ENCODE results near the gene DPP4. TPM values are rescaled to one million over a fixed set of nuclear protein-coding genes. Genes with fewer than 3 reads are reported as not detected.

DPP4 gene
- total RNA-seq, 1 donor from 2014 or later = 0.49 TPM

GRCh38 chr2:161983866-161984265 is 90.1 kb downstream of the DPP4 start:
- TF ChIP-seq EZH2 (IDR thresholded peaks at IDR 0.05) (no peak), EZH2phosphoT487 (IDR thresholded peaks at IDR 0.05) (no peak), CTCF (IDR thresholded peaks at IDR 0.05) (no peak)
- Histone ChIP-seq H3K27ac (no peak overlapping the region), H3F3A (ENCODE audit: low read depth) (no peaks in the 10 kb centered on the region), H3K4me2 (no peak overlapping the region), H3K79me2 (ENCODE audit: low read depth) (no peaks in the 10 kb centered on the region), H2AFZ (replicated peaks) (no peak overlapping the region), H3K9ac (no peak overlapping the region), H3K36me3 (no peaks in the 10 kb centered on the region), H3K4me1 (no peaks in the 10 kb centered on the region), H4K20me1 (ENCODE audit: low read depth) (no peaks in the 10 kb centered on the region), H3K4me3 (no peak overlapping the region), H3K27me3 (no peaks in the 10 kb centered on the region), H3K9me3 (ENCODE audit: low read depth) (no peaks in the 10 kb centered on the region)
- Mint-ChIP-seq H3K4me1 (no peaks in the 10 kb centered on the region), H3K9me3 (no peaks in the 10 kb centered on the region), H3K4me3 (no peak overlapping the region), H3K27me3 (ENCODE audit: insufficient read depth, low read depth) (peaks cover 3% of the 10 kb centered on the region), H3K36me3 (no peaks in the 10 kb centered on the region), H3K27ac (no peak overlapping the region)
- DNase-seq (ENCODE audit: low spot score) = no peak

GRCh38 chr2:161983331-161983651 is 90.7 kb downstream of the DPP4 start:
- Histone ChIP-seq H3K9me3 (ENCODE audit: low read depth) (no peaks in the 10 kb centered on the region), H3K4me3 (no peak overlapping the region), H3K27me3 (no peaks in the 10 kb centered on the region), H3K9ac (no peak overlapping the region), H3K4me1 (no peaks in the 10 kb centered on the region), H4K20me1 (ENCODE audit: low read depth) (no peaks in the 10 kb centered on the region), H3K79me2 (ENCODE audit: low read depth) (no peaks in the 10 kb centered on the region), H3K36me3 (no peaks in the 10 kb centered on the region), H3K4me2 (no peak overlapping the region), H3K27ac (no peak overlapping the region), H3F3A (ENCODE audit: low read depth) (no peaks in the 10 kb centered on the region), H2AFZ (replicated peaks) (no peak overlapping the region)
- TF ChIP-seq CTCF (IDR thresholded peaks at IDR 0.05) (no peak), EZH2phosphoT487 (IDR thresholded peaks at IDR 0.05) (no peak), EZH2 (IDR thresholded peaks at IDR 0.05) (no peak)
- H3K4me1 Mint-ChIP-seq = no peaks in the 10 kb centered on the region
- no peak overlapping the region for H3K4me3 Mint-ChIP-seq
- no peak for DNase-seq (ENCODE audit: low spot score)
- peaks cover 3% of the 10 kb centered on the region for H3K27me3 Mint-ChIP-seq (ENCODE audit: insufficient read depth, low read depth)
- no peak overlapping the region for H3K27ac Mint-ChIP-seq
- no peaks in the 10 kb centered on the region for H3K9me3 Mint-ChIP-seq
- H3K36me3 Mint-ChIP-seq = no peaks in the 10 kb centered on the region

GRCh38 chr2:161982548-161983330 is 91.3 kb downstream of the DPP4 start:
- H2AFZ ChIP-seq (replicated peaks) = no peak overlapping the region
- H3K36me3 Mint-ChIP-seq = no peaks in the 10 kb centered on the region
- H4K20me1 ChIP-seq (ENCODE audit: low read depth) = no peaks in the 10 kb centered on the region
- no peaks in the 10 kb centered on the region for H3K9me3 Mint-ChIP-seq
- no peak for DNase-seq (ENCODE audit: low spot score)
- no peak overlapping the region for H3K27ac Mint-ChIP-seq
- H3K27me3 ChIP-seq = no peaks in the 10 kb centered on the region
- no peaks in the 10 kb centered on the region for H3K4me1 Mint-ChIP-seq
- no peak overlapping the region for H3K4me3 Mint-ChIP-seq
- no peaks in the 10 kb centered on the region for H3K36me3 ChIP-seq
- H3K4me1 ChIP-seq = no peaks in the 10 kb centered on the region
- no peaks in the 10 kb centered on the region for H3K79me2 ChIP-seq (ENCODE audit: low read depth)
- no peaks in the 10 kb centered on the region for H3K9me3 ChIP-seq (ENCODE audit: low read depth)
- H3K4me2 ChIP-seq = no peak overlapping the region
- H3K4me3 ChIP-seq = no peak overlapping the region
- H3F3A ChIP-seq (ENCODE audit: low read depth) = no peaks in the 10 kb centered on the region
- H3K27me3 Mint-ChIP-seq (ENCODE audit: insufficient read depth, low read depth) = peaks cover 3% of the 10 kb centered on the region
- H3K9ac ChIP-seq = no peak overlapping the region
- TF ChIP-seq EZH2phosphoT487 (IDR thresholded peaks at IDR 0.05) = no peak
- H3K27ac ChIP-seq = no peak overlapping the region

- Histone ChIP-seq H3K4me3 (no peak overlapping the region), H3K9me3 (ENCODE audit: low read depth) (no peaks in the 10 kb centered on the region), H2AFZ (replicated peaks) (no peak overlapping the region), H4K20me1 (ENCODE audit: low read depth) (no peaks in the 10 kb centered on the region), H3K9ac (no peak overlapping the region), H3K4me2 (no peak overlapping the region), H3K27me3 (no peaks in the 10 kb centered on the region), H3K79me2 (ENCODE audit: low read depth) (no peaks in the 10 kb centered on the region), H3K36me3 (no peaks in the 10 kb centered on the region), H3K4me1 (no peaks in the 10 kb centered on the region), H3K27ac (no peak overlapping the region), H3F3A (ENCODE audit: low read depth) (no peaks in the 10 kb centered on the region)
- H3K9me3 Mint-ChIP-seq = no peaks in the 10 kb centered on the region
- H3K4me3 Mint-ChIP-seq = no peak overlapping the region
- no peaks in the 10 kb centered on the region for H3K36me3 Mint-ChIP-seq
- no peaks in the 10 kb centered on the region for H3K4me1 Mint-ChIP-seq
- H3K27me3 Mint-ChIP-seq (ENCODE audit: insufficient read depth, low read depth) = peaks cover 3% of the 10 kb centered on the region
- H3K27ac Mint-ChIP-seq = no peak overlapping the region
- no peak for TF ChIP-seq EZH2phosphoT487 (IDR thresholded peaks at IDR 0.05)
- no peak for TF ChIP-seq EZH2 (IDR thresholded peaks at IDR 0.05)
- no peak for TF ChIP-seq CTCF (IDR thresholded peaks at IDR 0.05)
- no peak for DNase-seq (ENCODE audit: low spot score)
Measured at GRCh38 chr2:161981679-161982250, 92.2 kb downstream of the DPP4 start.

Measured in neural progenitor cell (in vitro differentiated cells).